ENCODE measurements around the gene PDCD1.
"Not testable (repeated sequence)": the region's sequence is repeated elsewhere in the genome, so short reads cannot be mapped to it uniquely, and the experiment has no call there.

PDCD1 gene

GRCh38 chr2:241822264-241822623 lies 36.5 kb downstream of the PDCD1 start:
- DNase-seq, result no peak

GRCh38 chr2:241821460-241822263 lies 37.0 kb downstream of the PDCD1 start:
- no peak for DNase-seq

GRCh38 chr2:241820625-241821384 lies 37.9 kb downstream of the PDCD1 start:
- no peak for DNase-seq

GRCh38 chr2:241819947-241820624 lies 38.6 kb downstream of the PDCD1 start:
- DNase-seq, result not testable (repeated sequence)

- no peak for DNase-seq
Observed at GRCh38 chr2:241818943-241819270, 39.8 kb downstream of the PDCD1 start.

- DNase-seq, result no peak
Observed at GRCh38 chr2:241818229-241818942, 40.3 kb downstream of the PDCD1 start.

GRCh38 chr2:241817821-241818215 lies 40.9 kb downstream of the PDCD1 start:
- not testable (repeated sequence) for DNase-seq

- no peak for DNase-seq
Observed at GRCh38 chr2:241817126-241817820, 41.4 kb downstream of the PDCD1 start.

GRCh38 chr2:241816431-241817121 lies 42.1 kb downstream of the PDCD1 start:
- no peak for DNase-seq

GRCh38 chr2:241815477-241816430 lies 42.9 kb downstream of the PDCD1 start:
- no peak for DNase-seq

GRCh38 chr2:241814643-241815476 lies 43.8 kb downstream of the PDCD1 start:
- no peak for DNase-seq

GRCh38 chr2:241814393-241814642 lies 44.4 kb downstream of the PDCD1 start:
- DNase-seq, result no peak

GRCh38 chr2:241813644-241814392 lies 44.9 kb downstream of the PDCD1 start:
- no peak for DNase-seq

GRCh38 chr2:241812730-241813643 lies 45.7 kb downstream of the PDCD1 start:
- DNase-seq, result no peak

- no peak for DNase-seq
Observed at GRCh38 chr2:241811952-241812729, 46.6 kb downstream of the PDCD1 start.

- no peak for DNase-seq
Observed at GRCh38 chr2:241811201-241811951, 47.3 kb downstream of the PDCD1 start.
